CD4-positive, alpha-beta T cell (primary cell): ENCODE data around the gene SDK1. TPM values are rescaled to one million over a fixed set of nuclear protein-coding genes. Genes with fewer than 3 reads are reported as not detected.

Experiments
- ATAC-seq: fragments of 200-7000 bp; cut with Tn5 transposase; one replicate; pipeline ENCODE4 v1.10.0; 2022; ENCODE audit warnings: mild to moderate bottlenecking; ENCODE audit not compliant: poor library complexity
- CTCF ChIA-PET: fragments of 350-600 bp; sonication (Branson Sonifier 250); formaldehyde crosslinking; loops from one replicate; lab custom pipeline; 2021; ENCODE audit warnings: antibody characterized with exemption, inconsistent platforms; lab: Charles Lee
- POLR2A ChIA-PET: fragments of 350-600 bp; sonication (Branson Sonifier 250); formaldehyde crosslinking; loops from one replicate; lab custom pipeline; 2021; ENCODE audit warnings: antibody characterized with exemption, inconsistent platforms; lab: Charles Lee
- DNase-seq, 14 experiments: peaks; one replicate each; pipeline ENCODE4 v3.0.0-alpha.2; 2013 to 2020; ENCODE audit warnings: mixed read lengths in 2 of 14
- H3K27ac ChIP-seq, 2 donors: one replicate each; pipeline versions ENCODE4 v1.5.1 to v1.7.0; 2013; ENCODE audit warnings: low read length in 2 of 2, low read depth in 1 of 2, mild to moderate bottlenecking in 1 of 2
- H3K27me3 ChIP-seq, 2 experiments: 1 replicate in 1 of 2; 2 replicates in 1 of 2; pipeline versions ENCODE4 v1.6.1 to v1.7.0; 2013; ENCODE audit warnings: low read length in 2 of 2, control low read depth in 1 of 2, mild to moderate bottlenecking in 1 of 2, moderate library complexity in 1 of 2; ENCODE audit not compliant: insufficient read depth in 2 of 2, control insufficient read depth in 1 of 2
- H3K36me3 ChIP-seq: one replicate; pipeline ENCODE4 v1.6.1; 2013; ENCODE audit warnings: low read length, control low read depth; ENCODE audit not compliant: insufficient read depth
- H3K4me1 ChIP-seq: one replicate; pipeline ENCODE4 v1.6.1; 2013; ENCODE audit warnings: low read length, control low read depth; ENCODE audit not compliant: insufficient read depth
- H3K4me3 ChIP-seq: one replicate; pipeline ENCODE4 v1.5.1; 2013; ENCODE audit warnings: mild to moderate bottlenecking, low read length, moderate library complexity
- H3K9me3 ChIP-seq, 2 experiments: 1 replicate in 1 of 2; 2 replicates in 1 of 2; pipeline versions ENCODE4 v1.6.1 to v1.7.0; 2013; ENCODE audit warnings: low read length in 2 of 2, mild to moderate bottlenecking in 2 of 2, control low read depth in 1 of 2, moderate library complexity in 1 of 2; ENCODE audit not compliant: control insufficient read depth in 1 of 2, insufficient read depth in 1 of 2
- H3K27ac Mint-ChIP-seq: one replicate; pipeline ENCODE4 v1.8.0; 2020; ENCODE audit warnings: mixed read lengths
- H3K27me3 Mint-ChIP-seq: one replicate; pipeline ENCODE4 v1.8.0; 2021; ENCODE audit warnings: mixed read lengths
- H3K36me3 Mint-ChIP-seq: one replicate; pipeline ENCODE4 v1.8.0; 2021; ENCODE audit warnings: low read depth, mixed read lengths
- H3K4me1 Mint-ChIP-seq: one replicate; pipeline ENCODE4 v1.8.0; 2021; ENCODE audit warnings: low read depth, mixed read lengths
- H3K4me3 Mint-ChIP-seq: one replicate; pipeline ENCODE4 v1.8.0; 2020; ENCODE audit warnings: mild to moderate bottlenecking, mixed read lengths
- H3K9me3 Mint-ChIP-seq: one replicate; pipeline ENCODE4 v1.8.0; 2020; ENCODE audit warnings: mixed read lengths
- intact Hi-C, 2 experiments: fragments of 100-400 bp; cut with DNase I in 1 of 2; cut with micrococcal nuclease in 1 of 2; formaldehyde crosslinking; loops; one replicate each; pipeline versions ENCODE4 v1.15.1 to v1.9.0; 2023 to 2025; cut with DNase I, micrococcal nuclease
- total RNA-seq, 174 experiments: library from RNA in 2 of 174; stranded (reverse) in 2 of 174; gene quantifications; one replicate each; pipeline ENCODE4 v1.2.3 and lab custom pipeline; 2021 to 2026
- TF ChIP-seq, protein P1 (sequence below): fragments of 200-600 bp; IDR thresholded peaks from one replicate; pipeline ENCODE4 v1.8.0; 2022; ENCODE audit warnings: antibody characterized with exemption, mild to moderate bottlenecking

The SDK1 gene
- total RNA-seq, 2 experiments from 2014 or later = 1.1 to 1.3 TPM

DNA sequence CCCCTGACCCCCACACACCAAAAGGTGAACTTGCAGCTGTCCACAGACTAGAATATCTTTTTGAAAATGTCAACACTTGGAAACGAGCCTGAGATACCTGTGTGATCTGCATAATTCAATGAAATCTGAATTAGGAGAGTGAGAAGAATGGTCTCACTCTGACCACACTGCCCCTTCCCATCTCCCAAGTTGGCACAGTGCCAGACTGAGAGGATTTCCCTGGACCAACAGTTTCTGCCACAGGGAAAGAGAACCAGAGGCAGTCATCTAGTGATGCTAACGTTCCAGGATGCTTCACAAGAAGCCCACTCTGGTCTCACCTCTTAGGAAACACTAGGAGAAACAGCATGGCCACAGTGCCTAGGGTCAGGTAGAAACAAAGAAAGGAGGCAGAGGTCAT is 479.0 kb downstream of the SDK1 start:
- peaks cover 15% of the 10 kb centered on the region for H3K27me3 Mint-ChIP-seq
- ChIA-PET CTCF (interaction anchor here (0.6 kb wide), 1 partner anchor 345 kb away, joined by 3 read pairs; no protein-coding TSS in a partner anchor), POLR2A (no interaction called here)
- H3K9me3 Mint-ChIP-seq = peaks cover 4% of the 10 kb centered on the region
- H3K27ac ChIP-seq = no peak overlapping the region
- H3K27ac Mint-ChIP-seq = no peak overlapping the region
- DNase-seq (no peak), ATAC-seq (no peak)
- no peaks in the 10 kb centered on the region for H3K27me3 ChIP-seq
- H3K36me3 ChIP-seq = no peaks in the 10 kb centered on the region
- peaks cover 7 to 14% of the 10 kb centered on the region in 2 experiments for H3K9me3 ChIP-seq
- H3K36me3 Mint-ChIP-seq = no peaks in the 10 kb centered on the region
- H3K4me1 Mint-ChIP-seq = no peaks in the 10 kb centered on the region
- no peak overlapping the region for H3K4me3 Mint-ChIP-seq
- H3K4me1 ChIP-seq = no peaks in the 10 kb centered on the region
- H3K4me3 ChIP-seq = no peak overlapping the region
- TF ChIP-seq, protein P1, sequence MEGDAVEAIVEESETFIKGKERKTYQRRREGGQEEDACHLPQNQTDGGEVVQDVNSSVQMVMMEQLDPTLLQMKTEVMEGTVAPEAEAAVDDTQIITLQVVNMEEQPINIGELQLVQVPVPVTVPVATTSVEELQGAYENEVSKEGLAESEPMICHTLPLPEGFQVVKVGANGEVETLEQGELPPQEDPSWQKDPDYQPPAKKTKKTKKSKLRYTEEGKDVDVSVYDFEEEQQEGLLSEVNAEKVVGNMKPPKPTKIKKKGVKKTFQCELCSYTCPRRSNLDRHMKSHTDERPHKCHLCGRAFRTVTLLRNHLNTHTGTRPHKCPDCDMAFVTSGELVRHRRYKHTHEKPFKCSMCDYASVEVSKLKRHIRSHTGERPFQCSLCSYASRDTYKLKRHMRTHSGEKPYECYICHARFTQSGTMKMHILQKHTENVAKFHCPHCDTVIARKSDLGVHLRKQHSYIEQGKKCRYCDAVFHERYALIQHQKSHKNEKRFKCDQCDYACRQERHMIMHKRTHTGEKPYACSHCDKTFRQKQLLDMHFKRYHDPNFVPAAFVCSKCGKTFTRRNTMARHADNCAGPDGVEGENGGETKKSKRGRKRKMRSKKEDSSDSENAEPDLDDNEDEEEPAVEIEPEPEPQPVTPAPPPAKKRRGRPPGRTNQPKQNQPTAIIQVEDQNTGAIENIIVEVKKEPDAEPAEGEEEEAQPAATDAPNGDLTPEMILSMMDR = no peak
- intact Hi-C loops = no loop called here

DNA sequence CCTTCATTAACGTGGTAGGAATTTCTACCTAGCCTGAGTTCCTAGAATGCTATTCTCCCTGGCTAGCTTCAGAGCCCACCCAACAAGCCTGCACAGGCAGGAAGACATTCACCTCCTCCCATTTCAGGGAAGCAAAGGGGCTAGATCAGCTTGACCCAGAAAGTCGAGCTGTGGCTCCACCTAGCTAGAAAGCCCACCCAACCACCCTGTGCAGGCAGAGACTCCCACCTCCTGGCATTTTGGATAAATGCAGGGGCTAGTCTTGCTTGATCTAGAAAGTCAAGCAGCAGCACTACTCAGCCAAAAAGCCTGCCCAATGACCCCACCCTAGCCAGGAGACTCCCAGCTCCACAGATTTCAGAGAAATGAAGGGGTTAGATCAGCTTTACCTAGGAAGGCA is 479.5 kb downstream of the SDK1 start:
- Mint-ChIP-seq H3K27ac (no peak overlapping the region), H3K27me3 (peaks cover 17% of the 10 kb centered on the region), H3K36me3 (no peaks in the 10 kb centered on the region), H3K9me3 (peaks cover 4% of the 10 kb centered on the region), H3K4me3 (no peak overlapping the region), H3K4me1 (no peaks in the 10 kb centered on the region)
- no peaks in the 10 kb centered on the region for H3K4me1 ChIP-seq
- no peak overlapping the region for H3K27ac ChIP-seq
- intact Hi-C loops = no loop called here
- peaks cover 7 to 14% of the 10 kb centered on the region in 2 experiments for H3K9me3 ChIP-seq
- TF ChIP-seq, protein P1 = no peak
- H3K27me3 ChIP-seq = no peaks in the 10 kb centered on the region
- POLR2A ChIA-PET = no interaction called here
- CTCF ChIA-PET = no interaction called here
- no peak for DNase-seq
- no peak overlapping the region for H3K4me3 ChIP-seq
- H3K36me3 ChIP-seq = no peaks in the 10 kb centered on the region
- ATAC-seq = no peak

DNA sequence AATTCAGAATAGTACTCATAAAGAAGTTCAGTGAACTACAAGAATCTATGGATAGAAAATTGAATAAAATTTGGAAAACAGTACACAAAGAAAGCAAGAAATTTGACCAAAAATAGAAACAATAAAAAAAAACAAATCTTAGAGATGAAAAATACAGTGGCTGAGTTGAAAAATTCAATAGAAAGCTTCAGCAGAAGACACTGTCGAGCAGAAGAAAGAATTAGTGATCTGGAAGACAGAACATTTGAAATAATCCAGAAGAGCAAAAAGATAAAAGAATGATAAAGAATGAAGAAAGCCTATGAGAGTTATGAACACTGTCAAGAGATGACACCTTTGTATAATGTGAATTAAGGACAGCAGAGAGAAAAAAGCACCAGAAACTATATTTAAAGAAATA is 480.6 kb downstream of the SDK1 start:
- no peaks in the 10 kb centered on the region for H3K36me3 ChIP-seq
- H3K4me3 Mint-ChIP-seq = no peak overlapping the region
- H3K27me3 Mint-ChIP-seq = peaks cover 18% of the 10 kb centered on the region
- ATAC-seq = no peak
- H3K27me3 ChIP-seq = peaks cover 0 to 6% of the 10 kb centered on the region in 2 experiments
- no peaks in the 10 kb centered on the region for H3K4me1 ChIP-seq
- peaks cover 4% of the 10 kb centered on the region for H3K9me3 Mint-ChIP-seq
- TF ChIP-seq, protein P1 = no peak
- intact Hi-C loops = no loop called here
- DNase-seq = no peak
- no peak overlapping the region for H3K27ac ChIP-seq
- no peaks in the 10 kb centered on the region for H3K36me3 Mint-ChIP-seq
- peaks cover 7 to 14% of the 10 kb centered on the region in 2 experiments for H3K9me3 ChIP-seq
- ChIA-PET CTCF (no interaction called here), POLR2A (no interaction called here)
- no peak overlapping the region for H3K4me3 ChIP-seq
- no peak overlapping the region for H3K27ac Mint-ChIP-seq
- H3K4me1 Mint-ChIP-seq = no peaks in the 10 kb centered on the region
